ENCODE data around the gene EBF3. TPM values are rescaled to one million over a fixed set of nuclear protein-coding genes. Genes with fewer than 3 reads are reported as not detected.

EBF3 gene
- total and polyA plus RNA-seq, 9 of the 15 experiments (the other 6 are each of a cell fraction or from before 2014, with no cell fraction given): not detected

GRCh38 chr10:129808092-129808983, 155.7 kb downstream of the EBF3 start:
- H4K20me1 ChIP-seq (replicated peaks; ENCODE audit: control insufficient read depth, insufficient read depth, low read length): no peaks in the 10 kb centered on the region
- no peak overlapping the region for H3K27ac ChIP-seq (ENCODE audit: extremely low read depth, low read depth, low read length)
- H3K9ac ChIP-seq (ENCODE audit: insufficient read depth in 1 of 2, low read depth in 2 of 2, low read length in 2 of 2): no peak overlapping the region
- intact Hi-C loops (cut with micrococcal nuclease): no loop called here
- H3K9me1 ChIP-seq (ENCODE audit: control insufficient read depth, insufficient read depth, low read length): no peaks in the 10 kb centered on the region
- in situ Hi-C loops (cut with MboI): no loop called here
- no peak overlapping the region for H3K4me3 ChIP-seq
- BruUV-seq (replicated peaks): no TSS peak
- no peaks in the 10 kb centered on the region for H3K9me3 ChIP-seq (replicated peaks; ENCODE audit: control insufficient read depth, insufficient read depth, low read depth, low read length)
- POLR2A ChIA-PET: no interaction called here
- CTCF ChIA-PET (ENCODE audit: low intra/inter-chr PET ratio): no interaction called here
- DNase-seq (ENCODE audit: extremely low read depth in 1 of 4, low spot score in 3 of 4): no peak
- H2AFZ ChIP-seq (ENCODE audit: low read depth, low read length): no peak overlapping the region
- 0% methylated on average over 11 of the region's 26 CpGs for WGBS (ENCODE audit: insufficient coverage, low coverage, missing lambda C conversion rate)
- H3K4me1 ChIP-seq (replicated peaks in 1 of 2; ENCODE audit: control insufficient read depth in 2 of 2, insufficient read depth in 2 of 2, low read length in 2 of 2): no peaks in the 10 kb centered on the region
- H3K4me2 ChIP-seq (ENCODE audit: insufficient read depth, low read length): no peak overlapping the region
- FAIRE-seq: no peak
- H3K27me3 ChIP-seq (ENCODE audit: control insufficient read depth in 2 of 2, insufficient read depth in 2 of 2, low read length in 2 of 2): peaks cover 0 to 10% of the 10 kb centered on the region in 2 experiments; a peak in 1 of 5 replicates
- no peak for ATAC-seq
- no peaks in the 10 kb centered on the region for H3K79me2 ChIP-seq (ENCODE audit: control insufficient read depth, insufficient read depth, low read length)
- H3K36me3 ChIP-seq (ENCODE audit: control insufficient read depth, insufficient read depth, low read length): no peaks in the 10 kb centered on the region
- TF ChIP-seq ZNF239 (CRISPR knock-in tag; IDR thresholded peaks at IDR 0.05): no peak
- TF ChIP-seq HDGF (IDR thresholded peaks at IDR 0.05): no peak
- TF ChIP-seq SMARCA4 (IDR thresholded peaks at IDR 0.05): no peak
- TF ChIP-seq ZNF584 (CRISPR knock-in tag; IDR thresholded peaks at IDR 0.05; ENCODE audit: low read depth): no peak
- TF ChIP-seq CXXC5 (CRISPR knock-in tag; IDR thresholded peaks at IDR 0.05): no peak
- TF ChIP-seq FOXM1 (IDR thresholded peaks at IDR 0.05; ENCODE audit: low read depth): no peak
- no peak for TF ChIP-seq FOXM1 (CRISPR knock-in tag; IDR thresholded peaks at IDR 0.05; ENCODE audit: low read depth)
- no peak for TF ChIP-seq NR1H2 (CRISPR knock-in tag; IDR thresholded peaks at IDR 0.05)
- TF ChIP-seq JUNB (CRISPR knock-in tag; conservative IDR thresholded peaks at IDR 0.05): no peak
- no peak for TF ChIP-seq HNRNPL (IDR thresholded peaks at IDR 0.05; ENCODE audit: low read depth, low read length)
- TF ChIP-seq ZBED1 (IDR thresholded peaks at IDR 0.05): no peak
- no peak for TF ChIP-seq SAFB2 (IDR thresholded peaks at IDR 0.05; ENCODE audit: borderline replicate concordance, low read depth, low read length, severe bottlenecking)
- TF ChIP-seq CTCF (IDR thresholded peaks at IDR 0.05 in 2 of 3, conservative IDR thresholded peaks at IDR 0.05 in 1 of 3; ENCODE audit: insufficient read depth in 2 of 3, low read depth in 1 of 3, low read length in 3 of 3): no peak
- no peak for TF ChIP-seq MAFF (IDR thresholded peaks at IDR 0.05; ENCODE audit: low read length)
- TF ChIP-seq EP300 (IDR thresholded peaks at IDR 0.05; ENCODE audit: low read length): no peak
- no peak for TF ChIP-seq ZNF12 (CRISPR knock-in tag; IDR thresholded peaks at IDR 0.05)
- TF ChIP-seq XRCC5 (IDR thresholded peaks at IDR 0.05; ENCODE audit: low read depth, low read length): no peak
- no peak for TF ChIP-seq PYGO2 (tag; IDR thresholded peaks at IDR 0.05)
- no peak for TF ChIP-seq RBM39 (optimal IDR thresholded peaks at IDR 0.05; ENCODE audit: low read depth, low read length)
- no peak for TF ChIP-seq CHAMP1 (IDR thresholded peaks at IDR 0.05)
